SH-SY5Y (cell line): ENCODE results near the gene BSN.

Experiments
- GATA2 ChIP-seq: IDR thresholded peaks from 2 replicates; pipeline ENCODE4 v1.6.1; 2011; ENCODE audit warnings: mild to moderate bottlenecking, low read depth, low read length
- GATA3 ChIP-seq: IDR thresholded peaks from 2 replicates; pipeline ENCODE4 v1.6.1; 2011; ENCODE audit warnings: low read depth, mild to moderate bottlenecking, low read length, moderate library complexity

GRCh38 chr3:49506906-49507305 is 47.4 kb upstream of the BSN start:
- TF ChIP-seq GATA3 (no peak), GATA2 (no peak)
